ENCODE data around the gene BICC1.
"Not testable (repeated sequence)": the region's sequence is repeated elsewhere in the genome, so short reads cannot be mapped to it uniquely, and the experiment has no call there.

- not testable (repeated sequence) for TF ChIP-seq POLR2A (IDR thresholded peaks at IDR 0.05; ENCODE audit: low read depth, low read length); CTCF (conservative IDR thresholded peaks at IDR 0.05; ENCODE audit: low read depth, low read length); BHLHE40 (IDR thresholded peaks at IDR 0.05; ENCODE audit: low read depth, low read length); CEBPB (IDR thresholded peaks at IDR 0.05; ENCODE audit: low read depth, low read length); USF2 (IDR thresholded peaks at IDR 0.05; ENCODE audit: low read depth, low read length); RFX5 (IDR thresholded peaks at IDR 0.05; ENCODE audit: low read depth, low read length); SMC3 (IDR thresholded peaks at IDR 0.05; ENCODE audit: low read depth, low read length); NFE2L2 (IDR thresholded peaks at IDR 0.05; ENCODE audit: low read depth, low read length); FOS (IDR thresholded peaks at IDR 0.05; ENCODE audit: low read depth, low read length); MAFK (IDR thresholded peaks at IDR 0.05; ENCODE audit: low read depth, low read length); ELK1 (IDR thresholded peaks at IDR 0.05; ENCODE audit: borderline replicate concordance, low read depth, low read length); MXI1 (IDR thresholded peaks at IDR 0.05; ENCODE audit: borderline replicate concordance, low read depth, low read length); CHD1 (IDR thresholded peaks at IDR 0.05; ENCODE audit: low read depth, low read length)
Observed at GRCh38 chr10:58597211-58597610, 84.5 kb downstream of the BICC1 start.

All from IMR-90 (cell line).